GM20431 (cell line): Measurements from ENCODE around the gene IKZF3.

Experiments used
- in situ Hi-C: fragments of 300-500 bp; cut with MseI, MboI; formaldehyde crosslinking; loops from one replicate; pipeline ENCODE4 v1.15.0; 2020; ENCODE audit warnings: low sequenced_read_pairs; ENCODE audit not compliant: unreplicated experiment

The IKZF3 gene

DNA sequence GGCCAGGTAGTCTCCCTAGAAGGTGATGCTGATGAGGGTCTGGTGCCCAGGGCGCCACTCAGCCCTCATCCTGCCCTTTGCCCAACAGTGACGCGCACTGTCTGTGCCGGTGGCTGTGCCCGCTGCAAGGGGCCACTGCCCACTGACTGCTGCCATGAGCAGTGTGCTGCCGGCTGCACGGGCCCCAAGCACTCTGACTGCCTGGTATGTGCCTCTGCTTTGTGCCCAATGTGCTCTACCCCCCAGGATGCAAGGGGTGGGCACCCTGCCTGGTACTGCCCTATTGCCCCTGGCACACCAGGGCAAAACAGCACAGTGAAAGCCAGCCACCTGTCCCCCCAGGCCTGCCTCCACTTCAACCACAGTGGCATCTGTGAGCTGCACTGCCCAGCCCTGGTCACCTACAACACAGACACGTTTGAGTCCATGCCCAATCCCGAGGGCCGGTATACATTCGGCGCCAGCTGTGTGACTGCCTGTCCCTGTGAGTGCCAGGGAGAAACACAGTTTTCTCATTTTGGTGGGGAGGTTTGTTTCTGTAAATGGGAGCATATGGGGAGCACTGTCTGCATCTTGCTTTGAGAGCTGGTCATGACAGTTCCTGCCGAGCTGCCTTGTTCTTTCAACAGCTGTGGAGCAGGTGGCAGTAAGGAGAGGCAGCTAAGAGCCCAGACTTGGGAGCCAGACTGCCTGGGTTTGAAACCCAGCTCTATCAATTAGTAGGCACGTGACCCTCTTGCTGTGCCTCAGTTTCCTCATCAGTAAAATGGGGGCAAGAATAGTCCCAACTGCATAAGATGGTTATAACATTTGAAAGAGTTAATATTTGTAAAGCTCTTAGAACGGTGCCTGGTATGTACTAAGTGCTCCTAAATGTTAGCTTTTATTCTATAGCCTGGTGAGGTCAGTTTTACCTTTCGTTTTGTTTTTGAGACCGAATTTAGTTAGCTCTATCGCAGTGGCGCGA, 153.8 kb downstream of the IKZF3 start:
- in situ Hi-C loops = no loop called here

- in situ Hi-C loops = no loop called here
Observed at GRCh38 chr17:39709319-39709997, 154.7 kb downstream of the IKZF3 start.
